ENCODE measurements around the gene MID1IP1.

MID1IP1 gene

DNA sequence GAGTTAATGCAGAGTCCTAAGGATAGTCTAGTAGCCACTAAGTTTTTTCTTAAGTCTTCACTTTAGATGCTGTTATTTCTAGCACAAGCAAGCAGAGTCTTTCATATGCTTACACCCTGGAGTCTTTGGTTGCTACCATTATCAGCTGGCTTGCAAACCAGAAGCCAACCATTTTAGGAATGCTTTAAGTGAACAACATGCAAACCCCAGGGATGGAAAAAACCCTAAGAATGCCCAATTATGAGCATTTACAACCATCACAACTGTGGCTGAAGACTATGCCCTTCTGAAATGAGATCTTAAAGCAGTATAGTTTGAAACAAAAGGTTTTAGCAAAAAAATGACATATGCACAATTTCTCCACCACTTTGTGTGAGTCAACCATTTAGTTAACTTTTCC lies 6.6 kb downstream of the MID1IP1 start:
- Histone ChIP-seq H3F3A (ENCODE audit: insufficient read depth, low read length) (no peaks in the 10 kb centered on the region), H3K27me3 (ENCODE audit: insufficient read depth, low read length) (no peaks in the 10 kb centered on the region), H4K20me1 (ENCODE audit: insufficient read depth, low read length) (no peaks in the 10 kb centered on the region), H3K9me3 (ENCODE audit: low read length) (no peaks in the 10 kb centered on the region), H3K36me3 (ENCODE audit: insufficient read depth, low read length) (no peaks in the 10 kb centered on the region), H3K4me3 (ENCODE audit: low read depth, low read length, poor library complexity, severe bottlenecking) (no peak overlapping the region), H3K79me2 (ENCODE audit: insufficient read depth, low read length) (no peaks in the 10 kb centered on the region), H3K27ac (ENCODE audit: low read depth, low read length, poor library complexity, severe bottlenecking) (peak overlapping the region; percentile 64), H3K4me2 (ENCODE audit: low read length) (no peak overlapping the region), H3K4me1 (ENCODE audit: insufficient read depth, low read length, severe bottlenecking) (peaks cover 66% of the 10 kb centered on the region), H2AFZ (ENCODE audit: low read length) (no peak overlapping the region), H3K9ac (ENCODE audit: low read length) (no peak overlapping the region), H3K9me2 (ENCODE audit: low read depth, low read length) (no peaks in the 10 kb centered on the region)
- TF ChIP-seq, protein P1, sequence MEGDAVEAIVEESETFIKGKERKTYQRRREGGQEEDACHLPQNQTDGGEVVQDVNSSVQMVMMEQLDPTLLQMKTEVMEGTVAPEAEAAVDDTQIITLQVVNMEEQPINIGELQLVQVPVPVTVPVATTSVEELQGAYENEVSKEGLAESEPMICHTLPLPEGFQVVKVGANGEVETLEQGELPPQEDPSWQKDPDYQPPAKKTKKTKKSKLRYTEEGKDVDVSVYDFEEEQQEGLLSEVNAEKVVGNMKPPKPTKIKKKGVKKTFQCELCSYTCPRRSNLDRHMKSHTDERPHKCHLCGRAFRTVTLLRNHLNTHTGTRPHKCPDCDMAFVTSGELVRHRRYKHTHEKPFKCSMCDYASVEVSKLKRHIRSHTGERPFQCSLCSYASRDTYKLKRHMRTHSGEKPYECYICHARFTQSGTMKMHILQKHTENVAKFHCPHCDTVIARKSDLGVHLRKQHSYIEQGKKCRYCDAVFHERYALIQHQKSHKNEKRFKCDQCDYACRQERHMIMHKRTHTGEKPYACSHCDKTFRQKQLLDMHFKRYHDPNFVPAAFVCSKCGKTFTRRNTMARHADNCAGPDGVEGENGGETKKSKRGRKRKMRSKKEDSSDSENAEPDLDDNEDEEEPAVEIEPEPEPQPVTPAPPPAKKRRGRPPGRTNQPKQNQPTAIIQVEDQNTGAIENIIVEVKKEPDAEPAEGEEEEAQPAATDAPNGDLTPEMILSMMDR (IDR thresholded peaks at IDR 0.05; ENCODE audit: low read length): no peak
- TF ChIP-seq EZH2 (IDR thresholded peaks at IDR 0.05; ENCODE audit: borderline replicate concordance, low read length): no peak

DNA sequence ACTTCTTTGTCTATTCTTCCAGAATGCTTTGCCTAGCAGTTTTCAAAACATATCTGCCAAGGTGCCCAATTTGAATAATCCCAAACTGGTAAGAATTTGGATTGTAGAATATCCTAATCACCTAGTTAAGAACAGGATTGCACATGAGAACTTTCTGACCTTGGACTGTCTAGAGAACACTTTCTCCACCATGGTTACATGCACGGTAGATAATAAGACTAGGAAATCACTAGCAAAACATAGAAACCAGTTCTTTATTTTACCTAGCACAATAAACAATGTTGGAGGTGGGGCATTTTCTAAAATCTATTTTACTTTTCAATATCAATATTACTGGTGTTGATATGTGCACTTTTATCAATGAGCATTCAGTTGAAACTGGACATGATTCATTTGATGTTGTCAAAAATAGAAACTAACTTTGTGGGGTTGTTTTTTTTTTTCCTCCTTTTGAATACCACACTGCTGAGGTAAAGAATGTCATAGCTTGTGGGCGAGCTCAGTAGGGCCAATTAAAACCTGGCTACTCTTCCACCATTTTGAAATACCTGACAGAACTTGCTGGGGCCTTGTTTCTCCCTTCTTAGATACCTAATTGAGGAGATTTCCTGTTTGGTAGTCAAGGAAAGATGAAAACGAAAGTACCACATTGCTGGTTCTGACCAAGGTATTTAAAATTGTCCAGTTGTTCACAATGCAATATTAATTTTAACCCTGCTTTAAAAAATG lies 10.4 kb downstream of the MID1IP1 start:
- no peaks in the 10 kb centered on the region for H3K79me2 ChIP-seq (ENCODE audit: insufficient read depth, low read length)
- H3K27me3 ChIP-seq (ENCODE audit: insufficient read depth, low read length): no peaks in the 10 kb centered on the region
- H4K20me1 ChIP-seq (ENCODE audit: insufficient read depth, low read length): no peaks in the 10 kb centered on the region
- no peak overlapping the region; the same call in 1 of the 2 replicates for H3K4me2 ChIP-seq (ENCODE audit: low read length)
- no peak overlapping the region for H3K4me3 ChIP-seq (ENCODE audit: low read depth, low read length, poor library complexity, severe bottlenecking)
- H3K9ac ChIP-seq (ENCODE audit: low read length): no peak overlapping the region
- no peak for TF ChIP-seq EZH2 (IDR thresholded peaks at IDR 0.05; ENCODE audit: borderline replicate concordance, low read length)
- TF ChIP-seq, protein P1 (IDR thresholded peaks at IDR 0.05; ENCODE audit: low read length): no peak
- H3K36me3 ChIP-seq (ENCODE audit: insufficient read depth, low read length): no peaks in the 10 kb centered on the region
- H3K4me1 ChIP-seq (ENCODE audit: insufficient read depth, low read length, severe bottlenecking): peaks cover 58% of the 10 kb centered on the region
- no peaks in the 10 kb centered on the region for H3F3A ChIP-seq (ENCODE audit: insufficient read depth, low read length)
- no peaks in the 10 kb centered on the region for H3K9me3 ChIP-seq (ENCODE audit: low read length)
- no peak overlapping the region for H3K27ac ChIP-seq (ENCODE audit: low read depth, low read length, poor library complexity, severe bottlenecking)
- no peaks in the 10 kb centered on the region for H3K9me2 ChIP-seq (ENCODE audit: low read depth, low read length)
- peak overlapping the region; percentile 83; the same call in 1 of the 2 replicates for H2AFZ ChIP-seq (ENCODE audit: low read length)

DNA sequence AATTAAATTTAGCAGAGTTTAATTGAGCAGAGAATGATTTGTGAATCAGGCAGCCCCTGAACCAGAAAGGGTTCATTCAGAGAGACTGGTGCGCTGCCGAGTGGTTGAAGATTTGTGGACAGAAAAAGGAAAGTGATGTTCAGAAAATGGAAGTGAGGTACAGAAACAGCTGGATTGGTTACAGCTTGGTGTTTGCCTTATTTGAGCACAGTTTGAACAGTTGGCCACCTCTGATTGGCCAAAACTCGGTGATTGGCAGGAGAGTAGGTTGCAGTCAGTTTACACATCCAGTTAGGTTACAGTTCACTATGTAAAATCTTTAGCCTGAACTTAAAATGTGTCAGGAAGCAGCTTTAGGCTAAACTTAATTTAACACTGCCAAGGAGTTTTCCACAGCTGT lies 14.9 kb downstream of the MID1IP1 start:
- no peaks in the 10 kb centered on the region for H3F3A ChIP-seq (ENCODE audit: insufficient read depth, low read length)
- TF ChIP-seq EZH2 (IDR thresholded peaks at IDR 0.05; ENCODE audit: borderline replicate concordance, low read length): no peak
- TF ChIP-seq, protein P1 (IDR thresholded peaks at IDR 0.05; ENCODE audit: low read length): no peak
- no peaks in the 10 kb centered on the region for H3K36me3 ChIP-seq (ENCODE audit: insufficient read depth, low read length)
- no peak overlapping the region for H3K4me2 ChIP-seq (ENCODE audit: low read length)
- H3K9me2 ChIP-seq (ENCODE audit: low read depth, low read length): no peaks in the 10 kb centered on the region
- no peak overlapping the region for H3K9ac ChIP-seq (ENCODE audit: low read length)
- H3K27ac ChIP-seq (ENCODE audit: low read depth, low read length, poor library complexity, severe bottlenecking): no peak overlapping the region
- H2AFZ ChIP-seq (ENCODE audit: low read length): no peak overlapping the region
- H3K9me3 ChIP-seq (ENCODE audit: low read length): no peaks in the 10 kb centered on the region
- no peak overlapping the region for H3K4me3 ChIP-seq (ENCODE audit: low read depth, low read length, poor library complexity, severe bottlenecking)
- H3K4me1 ChIP-seq (ENCODE audit: insufficient read depth, low read length, severe bottlenecking): peaks cover 26% of the 10 kb centered on the region
- H4K20me1 ChIP-seq (ENCODE audit: insufficient read depth, low read length): no peaks in the 10 kb centered on the region
- no peaks in the 10 kb centered on the region for H3K79me2 ChIP-seq (ENCODE audit: insufficient read depth, low read length)
- no peaks in the 10 kb centered on the region for H3K27me3 ChIP-seq (ENCODE audit: insufficient read depth, low read length)
